ENCODE measurements around the gene KIFBP. TPM values are rescaled to one million over a fixed set of nuclear protein-coding genes. Genes with fewer than 3 reads are reported as not detected.

Gene KIFBP
- total and polyA plus RNA-seq, 9 of the 15 experiments (the other 6 are each of a cell fraction or from before 2014, with no cell fraction given): 5.6 to 23.2 (median 14.8) TPM

- TF ChIP-seq ZNF639 (CRISPR knock-in tag; conservative IDR thresholded peaks at IDR 0.05 in 1 of 2, IDR thresholded peaks at IDR 0.05 in 1 of 2) (peak in 1 of 2 experiments; percentile 80; a peak in 2 of 4 replicates), CREB3 (tag; conservative IDR thresholded peaks at IDR 0.05; ENCODE audit: low read depth) (peak; percentile 73; the same call in 1 of the 2 replicates), MNT (conservative IDR thresholded peaks at IDR 0.05) (peak in 1 of 2 experiments; percentile 31; a peak in 2 of 4 replicates), DPF2 (IDR thresholded peaks at IDR 0.05) (peak; percentile 87), EHMT2 (IDR thresholded peaks at IDR 0.05) (0 out of 2 replicates have a peak, but pooled peaks have one; percentile 25), ATF1 (CRISPR knock-in tag; IDR thresholded peaks at IDR 0.05) (no peak), ATF1 (tag; IDR thresholded peaks at IDR 0.05) (peak; percentile 69), MEIS2 (IDR thresholded peaks at IDR 0.05; ENCODE audit: partially characterized antibody) (peak; percentile 51), ZNF592 (IDR thresholded peaks at IDR 0.05) (peak; percentile 91), GATAD2B (IDR thresholded peaks at IDR 0.05; ENCODE audit: borderline replicate concordance) (no peak), CTBP1 (IDR thresholded peaks at IDR 0.05; ENCODE audit: borderline replicate concordance) (peak; percentile 54; the same call in 1 of the 2 replicates), KLF6 (CRISPR knock-in tag; IDR thresholded peaks at IDR 0.05; ENCODE audit: borderline replicate concordance) (peak; percentile 53; the same call in 1 of the 2 replicates), RBM15 (IDR thresholded peaks at IDR 0.05; ENCODE audit: insufficient read depth, low read length) (no peak), IRF9 (tag; IDR thresholded peaks at IDR 0.05) (peak; percentile 73; the same call in 1 of the 2 replicates), MAX (CRISPR knock-in tag; IDR thresholded peaks at IDR 0.05) (peak; percentile 64; the same call in 1 of the 2 replicates), CREM (IDR thresholded peaks at IDR 0.05; ENCODE audit: low read depth) (peak; percentile 63; the same call in 1 of the 2 replicates), CBX1 (IDR thresholded peaks at IDR 0.05; ENCODE audit: low read depth) (no peak)
Observed at GRCh38 chr10:69061305-69062161, 72.9 kb downstream of the KIFBP start (continued).

All from K562 (cell line).